SW480 (cell line): ENCODE data around the gene DYNC1H1.

ENCODE experiments used
- DNase-seq: peaks from one replicate; pipeline ENCODE4 v3.0.0-alpha.2; 2016; ENCODE audit warnings: low spot score

Gene DYNC1H1

DNA sequence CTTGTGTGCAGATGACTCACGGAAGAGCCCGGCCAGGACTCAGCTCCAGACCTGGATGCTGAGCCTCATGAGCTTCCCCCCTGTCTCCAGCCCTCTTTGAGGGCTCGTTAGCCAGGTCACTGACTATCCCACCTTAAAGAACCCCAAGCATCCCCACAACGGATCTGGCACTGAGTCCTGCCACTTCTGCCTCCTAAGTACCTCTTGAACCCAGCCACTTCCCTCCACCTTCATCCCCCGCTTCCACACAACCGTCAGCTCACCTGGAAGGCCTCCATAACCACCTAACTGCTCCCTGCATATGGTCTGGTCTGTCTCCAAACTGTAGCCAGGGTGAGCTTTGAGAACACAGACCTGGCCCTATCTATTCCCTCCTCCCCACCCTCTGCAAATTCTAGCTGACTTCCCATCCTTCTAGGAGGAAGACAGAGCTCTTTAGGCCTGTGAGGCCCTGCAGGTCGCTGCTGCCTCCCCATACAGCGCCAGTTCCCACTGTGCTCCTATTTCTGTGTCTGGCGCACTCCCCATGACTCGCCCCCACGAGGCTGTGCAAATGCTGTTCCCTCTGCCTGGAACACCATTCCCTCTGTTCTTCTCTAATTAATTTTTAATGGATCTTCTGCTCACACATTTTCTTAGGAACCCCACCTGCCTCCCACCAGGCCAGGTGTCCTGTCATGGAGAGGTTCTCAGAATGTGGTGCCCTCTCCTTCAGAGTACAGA, 125.4 kb downstream of the DYNC1H1 start:
- DNase-seq = no peak

DNA sequence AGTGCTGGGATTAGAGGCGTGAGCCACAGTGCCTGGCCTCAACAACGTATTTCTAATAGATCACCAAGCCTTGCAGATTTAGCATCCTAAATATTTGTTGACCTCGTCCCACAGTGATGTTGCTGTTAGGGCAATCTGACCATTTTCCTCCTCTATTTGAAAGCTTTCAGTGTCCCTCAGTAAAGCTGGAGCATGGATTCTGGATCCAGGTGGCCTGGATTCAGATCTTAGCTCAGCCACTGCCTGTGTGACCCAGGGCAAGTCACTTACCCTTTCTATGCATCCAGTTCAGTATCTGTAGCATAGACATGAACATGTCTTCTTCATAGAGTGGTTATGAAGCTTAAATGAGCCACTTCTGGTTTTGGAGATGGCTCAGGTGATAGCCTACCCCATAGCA, 126.3 kb downstream of the DYNC1H1 start:
- no peak for DNase-seq

DNA sequence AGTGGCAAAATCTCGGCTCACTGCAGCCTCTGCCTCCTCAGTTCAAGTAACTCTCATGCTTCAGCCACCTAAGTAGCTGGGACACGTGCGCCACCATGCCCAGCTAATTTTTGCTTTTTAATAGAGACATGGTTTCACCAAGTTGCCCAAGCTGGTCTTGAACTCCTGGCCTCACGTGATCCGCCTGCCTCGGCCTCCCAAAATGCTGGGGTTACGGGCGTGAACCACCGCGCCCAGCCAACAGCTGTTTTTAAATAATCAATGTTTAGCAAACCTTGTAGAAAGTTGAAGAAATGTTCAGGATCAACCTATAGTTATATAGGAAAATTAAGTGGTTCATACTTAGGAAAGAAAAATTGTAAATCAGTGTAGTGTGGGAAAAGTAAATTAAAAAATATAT, 128.4 kb downstream of the DYNC1H1 start:
- no peak for DNase-seq

DNA sequence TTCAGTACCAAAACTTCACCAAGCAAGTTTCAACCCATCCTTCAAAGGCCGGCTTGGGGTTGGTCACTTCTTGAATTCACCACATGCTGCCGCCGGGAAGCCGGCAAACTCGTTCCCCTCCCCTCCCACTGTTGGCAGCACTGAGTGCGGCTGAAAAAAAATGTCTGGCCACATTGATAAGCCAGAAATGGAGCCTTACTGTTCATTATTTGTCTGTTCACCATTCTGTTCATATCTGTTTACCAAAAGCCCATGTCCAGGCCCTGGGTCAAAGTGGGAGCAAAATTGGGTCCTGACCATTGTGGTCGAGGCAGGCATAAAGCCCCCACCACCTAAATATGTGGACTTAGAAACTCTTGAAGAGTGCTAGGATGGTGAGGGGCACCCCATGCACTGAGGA, 129.7 kb downstream of the DYNC1H1 start:
- DNase-seq = no peak

DNA sequence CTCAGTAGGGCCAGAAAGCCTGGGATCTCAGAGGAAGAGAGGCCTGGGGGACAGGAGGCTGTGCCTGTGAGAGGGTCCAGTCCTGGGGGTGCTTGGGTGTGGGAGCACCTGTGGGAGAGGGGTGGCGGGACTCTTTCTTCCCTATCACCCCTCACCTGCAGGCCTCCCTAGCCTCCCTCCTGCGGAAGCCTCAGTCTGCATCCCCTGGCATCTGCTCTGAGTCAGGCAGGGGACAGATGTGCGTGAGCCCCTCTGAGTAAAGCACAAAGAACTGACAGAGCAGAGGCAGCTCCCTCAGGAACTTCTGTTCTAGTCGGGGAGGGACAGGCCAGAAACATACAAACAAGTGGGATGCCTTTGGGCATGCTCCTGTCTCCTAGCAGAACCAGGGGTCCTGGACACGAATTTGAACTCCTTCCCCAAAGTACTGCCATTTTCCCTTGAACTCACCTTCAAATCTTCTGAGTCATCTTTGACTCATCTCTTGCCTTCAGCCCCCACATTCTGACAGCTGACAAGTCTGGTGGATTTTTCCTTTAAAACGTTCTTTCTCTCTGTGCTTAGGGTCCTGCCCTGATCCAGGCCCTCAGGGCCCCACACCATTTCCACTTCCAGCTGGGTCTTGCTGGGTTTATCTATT, 131.0 kb downstream of the DYNC1H1 start:
- no peak for DNase-seq

DNA sequence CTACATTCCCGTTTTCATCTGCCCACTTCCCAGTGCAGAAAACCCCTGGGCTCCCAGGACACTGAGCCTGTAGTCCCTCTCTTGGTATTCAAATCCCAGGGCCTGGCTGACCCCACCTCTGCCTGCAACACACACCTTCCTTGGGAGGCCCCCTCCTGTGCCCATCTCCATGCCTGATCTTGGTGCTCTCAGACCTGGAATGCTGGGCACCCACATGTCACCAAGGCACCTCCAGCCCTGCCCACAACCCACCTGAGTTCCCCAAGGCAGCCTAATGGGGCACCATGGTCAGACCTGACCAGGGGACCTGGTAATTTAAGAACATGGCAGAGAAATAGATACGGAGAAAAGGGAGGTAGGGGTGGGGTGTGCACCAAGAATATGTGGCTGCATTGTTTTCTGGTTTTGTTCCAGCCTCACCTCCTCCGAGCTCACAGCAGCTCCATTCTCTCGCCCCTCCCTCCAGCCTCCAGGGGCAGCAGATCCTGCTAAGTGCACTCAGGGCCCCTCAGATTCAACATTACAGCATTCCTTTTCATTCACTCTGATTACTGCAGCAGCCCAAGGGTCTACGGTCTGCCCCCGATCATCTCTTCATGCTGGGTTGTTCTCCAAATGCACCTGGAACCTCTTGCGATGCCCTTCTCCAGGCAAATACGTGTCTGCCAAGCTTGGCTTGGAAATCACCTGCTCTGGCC, 131.6 kb downstream of the DYNC1H1 start:
- no peak for DNase-seq

DNA sequence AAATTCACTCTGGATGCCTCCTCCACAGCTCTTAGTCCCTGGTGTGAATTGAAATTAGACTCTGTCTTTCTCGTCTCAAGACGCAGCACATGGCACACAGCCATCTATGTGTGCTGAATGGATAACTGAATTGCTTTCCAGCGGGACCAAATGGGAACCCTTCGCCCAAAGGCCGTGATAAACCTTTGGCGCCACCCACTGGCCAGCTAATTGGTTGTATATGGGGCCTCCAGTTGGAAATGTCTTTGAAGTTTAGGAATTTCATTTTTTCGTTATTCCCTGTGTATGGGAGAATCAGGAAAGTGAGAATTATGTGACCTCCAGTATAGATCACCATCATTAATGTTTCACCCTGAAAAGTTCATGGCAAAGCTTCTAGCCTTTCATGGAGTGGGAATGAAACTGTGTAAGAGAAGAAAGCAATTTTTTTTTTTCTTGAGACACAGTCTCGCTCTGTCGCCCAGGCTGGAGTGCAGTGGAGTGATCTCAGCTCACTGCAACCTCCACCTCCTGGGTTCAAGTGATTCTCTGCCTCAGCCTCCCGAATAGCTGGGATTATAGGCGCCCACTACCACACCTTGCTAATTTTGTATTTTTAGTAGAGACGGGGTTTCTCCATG, 132.3 kb downstream of the DYNC1H1 start:
- DNase-seq = peak; percentile 67

DNA sequence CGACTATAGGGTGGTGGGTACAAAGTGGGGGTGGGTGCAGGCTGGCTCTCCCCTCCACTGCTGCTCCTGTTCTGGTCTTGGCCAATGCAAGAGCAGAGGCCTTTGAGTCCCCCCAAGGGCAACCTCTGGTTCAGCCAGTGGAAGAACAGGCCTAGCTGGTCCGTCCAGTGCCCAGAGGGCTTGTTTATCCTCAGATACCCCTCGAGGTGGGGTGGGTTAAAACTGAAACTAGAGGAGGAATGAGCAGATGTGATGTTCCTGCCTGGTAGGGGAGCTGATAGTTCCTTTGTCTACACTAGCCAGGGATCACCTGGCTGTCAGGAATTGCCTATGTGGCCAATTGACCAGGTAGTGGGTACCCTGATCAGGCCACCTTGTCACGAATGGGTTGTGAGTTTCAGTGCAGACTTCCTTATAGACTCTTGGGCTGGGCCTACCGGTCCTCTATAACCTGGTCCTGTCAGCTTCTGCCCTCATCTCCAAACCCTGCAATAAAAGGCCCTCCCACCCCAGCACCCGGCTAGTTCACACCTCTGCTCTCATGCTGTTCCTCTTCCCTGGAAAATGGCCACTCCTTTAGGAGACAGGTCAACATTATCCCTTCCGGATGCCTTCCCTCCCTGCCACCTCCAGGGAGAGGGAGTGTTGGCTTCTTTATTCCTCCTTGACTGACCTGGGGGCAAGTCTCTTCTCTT, 133.2 kb downstream of the DYNC1H1 start:
- DNase-seq = no peak

DNA sequence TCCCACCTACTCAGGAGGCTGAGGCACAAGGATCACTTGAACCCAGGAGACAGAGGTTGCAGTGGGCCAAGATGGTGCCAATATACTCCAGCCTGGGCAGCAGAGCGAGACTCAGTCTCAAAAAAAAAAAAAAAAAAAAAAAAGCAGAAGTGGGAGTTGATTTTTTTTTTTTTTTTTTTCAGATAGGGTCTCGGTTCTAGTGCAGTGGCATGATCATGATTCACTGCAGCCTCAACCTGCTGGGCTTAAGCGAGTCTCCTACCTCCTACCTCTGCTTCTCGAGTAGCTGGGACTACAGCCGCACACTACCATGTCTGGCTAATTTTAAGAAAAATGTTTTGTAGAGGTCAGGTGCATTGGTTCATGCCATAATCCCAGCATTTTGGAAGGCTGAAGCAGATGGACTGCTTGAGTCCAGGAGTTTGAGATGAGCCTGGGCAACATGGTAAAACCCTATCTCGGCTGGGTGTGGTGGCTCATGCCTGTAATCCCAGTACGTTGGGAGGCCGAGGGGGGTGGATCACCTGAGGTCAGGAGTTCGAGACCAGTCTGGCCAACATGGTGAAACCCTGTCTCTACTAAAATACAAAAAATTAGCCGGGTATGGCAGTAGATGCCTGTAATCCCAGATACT, 138.8 kb downstream of the DYNC1H1 start:
- DNase-seq = no peak

DNA sequence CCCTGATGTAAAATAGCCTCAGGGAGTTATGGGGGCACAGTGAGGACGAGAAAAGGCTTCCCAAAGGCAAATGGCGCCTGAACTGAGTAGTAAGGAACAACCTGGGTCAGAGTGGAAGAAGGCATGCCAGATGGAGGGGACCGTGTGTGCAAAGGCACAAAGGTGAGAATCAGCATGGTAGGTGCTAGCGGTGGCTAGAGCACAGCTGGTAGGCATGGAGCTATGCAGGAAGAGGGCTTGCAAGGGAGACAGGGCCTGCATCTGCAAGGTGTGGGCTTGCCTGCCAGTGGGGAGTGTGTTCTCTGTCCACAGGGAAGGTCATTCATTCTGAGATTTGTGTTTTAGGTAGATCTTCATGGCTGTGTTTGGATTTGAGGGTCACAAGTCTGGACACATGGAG, 141.0 kb downstream of the DYNC1H1 start:
- no peak for DNase-seq
